Neuron (in vitro differentiated cells): Measurements from ENCODE around the gene TSC22D3.

Experiments
- H2AFZ ChIP-seq: one replicate; pipeline ENCODE4 v1.6.1; 2013; ENCODE audit warnings: low read depth, mild to moderate bottlenecking, inconsistent platforms, low read length, moderate library complexity
- H3K27me3 ChIP-seq: one replicate; pipeline ENCODE4 v1.6.1; 2013; ENCODE audit warnings: low read length; ENCODE audit not compliant: insufficient read depth
- H3K36me3 ChIP-seq: one replicate; pipeline ENCODE4 v1.6.1; 2013; ENCODE audit warnings: low read length; ENCODE audit not compliant: insufficient read depth
- H3K4me1 ChIP-seq: one replicate; pipeline ENCODE4 v1.6.1; 2013; ENCODE audit warnings: low read length; ENCODE audit not compliant: insufficient read depth
- H3K4me3 ChIP-seq: 2 replicates; pipeline ENCODE4 v1.5.1; 2013; ENCODE audit warnings: mild to moderate bottlenecking, low read length, moderate library complexity
- H3K9me3 ChIP-seq: one replicate; pipeline ENCODE4 v1.6.1; 2013; ENCODE audit warnings: low read length

The TSC22D3 gene

DNA sequence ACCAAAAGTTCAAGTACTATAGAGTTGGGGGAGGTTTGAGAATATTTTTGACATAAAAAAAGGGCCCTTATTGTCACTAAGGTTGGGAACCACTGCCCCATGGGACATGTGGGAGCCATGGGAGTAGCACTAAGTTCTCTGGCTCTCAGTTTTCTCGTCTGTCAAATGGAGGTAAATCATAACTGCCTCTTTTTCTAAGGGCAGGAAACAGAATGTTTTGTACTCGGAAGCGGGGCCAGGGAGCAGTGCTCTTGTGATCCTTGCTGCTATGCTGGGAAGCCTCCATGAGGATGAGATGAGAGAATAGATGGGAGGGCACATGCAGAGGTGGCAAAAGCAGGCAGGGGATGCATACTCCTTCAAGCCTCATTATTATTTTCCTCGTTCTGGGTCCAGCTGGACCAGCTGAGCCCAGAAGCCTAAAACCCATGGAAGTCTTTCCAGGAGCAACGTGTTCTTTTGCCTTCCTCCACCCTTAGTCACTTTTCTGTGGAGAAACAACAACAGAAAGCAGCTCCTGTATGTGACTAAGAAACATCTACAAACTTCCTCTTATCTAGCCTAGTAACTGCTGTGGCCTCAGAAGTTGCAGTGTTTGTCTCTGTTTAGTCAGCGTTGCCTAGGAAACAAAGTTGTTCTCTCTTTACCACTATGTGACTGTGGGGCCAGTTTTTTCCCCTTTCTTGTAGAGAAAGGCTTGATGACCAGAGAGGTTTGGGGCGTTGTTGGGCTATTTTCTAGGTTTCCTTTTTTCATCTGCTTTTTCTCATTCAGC, 64.8 kb downstream of the TSC22D3 start:
- H3K27me3 ChIP-seq: peaks cover 6% of the 10 kb centered on the region

GRCh38 chrX:107709266-107709806, 66.3 kb downstream of the TSC22D3 start:
- Histone ChIP-seq H3K4me1 (peaks cover 9% of the 10 kb centered on the region), H2AFZ (no peak overlapping the region), H3K4me3 (no peak overlapping the region), H3K27me3 (peaks cover 3% of the 10 kb centered on the region), H3K36me3 (no peaks in the 10 kb centered on the region), H3K9me3 (no peaks in the 10 kb centered on the region)

More for the DNA sequence above, 64.8 kb downstream of the TSC22D3 start:
- Histone ChIP-seq H2AFZ (no peak overlapping the region), H3K4me1 (peaks cover 11% of the 10 kb centered on the region), H3K9me3 (no peaks in the 10 kb centered on the region), H3K36me3 (no peaks in the 10 kb centered on the region), H3K4me3 (no peak overlapping the region)

GRCh38 chrX:107708762-107709161, 66.8 kb downstream of the TSC22D3 start:
- Histone ChIP-seq H3K36me3 (no peaks in the 10 kb centered on the region), H2AFZ (no peak overlapping the region), H3K27me3 (peaks cover 3% of the 10 kb centered on the region), H3K9me3 (no peaks in the 10 kb centered on the region), H3K4me1 (peaks cover 9% of the 10 kb centered on the region), H3K4me3 (no peak overlapping the region)

DNA sequence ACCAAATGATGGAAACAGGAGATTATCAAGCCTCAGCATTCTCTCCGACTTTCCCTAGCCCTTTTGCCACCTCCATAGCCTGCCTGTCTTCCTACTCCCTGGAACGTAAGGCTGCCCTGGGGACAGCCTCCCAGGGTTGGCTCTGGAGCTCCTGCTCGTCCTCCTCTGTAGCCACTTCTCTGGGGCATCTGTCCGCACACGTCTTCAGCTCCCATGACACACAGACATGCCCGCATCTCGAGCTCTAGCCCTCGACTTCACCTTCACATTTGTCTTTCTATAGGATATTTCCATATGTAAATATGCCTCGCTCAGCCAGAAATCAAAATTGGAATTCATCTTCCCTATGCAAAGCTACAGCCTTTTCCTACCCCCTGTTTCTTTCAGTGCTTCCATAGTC, 67.7 kb downstream of the TSC22D3 start:
- peaks cover 9% of the 10 kb centered on the region for H3K4me1 ChIP-seq
- no peak overlapping the region for H2AFZ ChIP-seq
- H3K27me3 ChIP-seq: peaks cover 3% of the 10 kb centered on the region
- H3K36me3 ChIP-seq: no peaks in the 10 kb centered on the region
- H3K4me3 ChIP-seq: no peak overlapping the region
- H3K9me3 ChIP-seq: no peaks in the 10 kb centered on the region

GRCh38 chrX:107706309-107706708, 69.3 kb downstream of the TSC22D3 start:
- no peaks in the 10 kb centered on the region for H3K36me3 ChIP-seq
- H3K9me3 ChIP-seq: no peaks in the 10 kb centered on the region
- no peak overlapping the region for H2AFZ ChIP-seq
- peaks cover 8% of the 10 kb centered on the region for H3K4me1 ChIP-seq
- peaks cover 5% of the 10 kb centered on the region for H3K27me3 ChIP-seq
- H3K4me3 ChIP-seq: no peak overlapping the region

DNA sequence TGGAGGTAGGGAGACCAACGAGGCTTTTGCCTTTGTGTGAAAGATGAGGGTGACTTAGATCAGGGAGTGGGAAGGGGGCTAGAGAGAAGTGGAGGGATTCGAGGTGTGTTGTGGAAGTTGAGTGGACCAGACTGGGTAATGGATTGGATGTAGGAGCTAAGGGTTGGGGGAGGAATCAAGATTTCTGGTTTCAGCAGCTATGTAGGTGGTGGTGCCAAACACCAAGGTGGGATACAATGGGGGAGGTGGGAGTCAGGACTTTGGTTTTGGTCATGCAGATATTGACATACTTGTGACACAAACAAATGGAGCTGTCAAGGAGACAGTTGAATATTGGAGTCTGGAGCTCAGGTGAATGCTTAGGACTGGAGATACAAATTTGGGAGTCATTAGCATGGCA, 71.0 kb downstream of the TSC22D3 start:
- Histone ChIP-seq H3K9me3 (no peaks in the 10 kb centered on the region), H3K4me1 (no peaks in the 10 kb centered on the region)

DNA sequence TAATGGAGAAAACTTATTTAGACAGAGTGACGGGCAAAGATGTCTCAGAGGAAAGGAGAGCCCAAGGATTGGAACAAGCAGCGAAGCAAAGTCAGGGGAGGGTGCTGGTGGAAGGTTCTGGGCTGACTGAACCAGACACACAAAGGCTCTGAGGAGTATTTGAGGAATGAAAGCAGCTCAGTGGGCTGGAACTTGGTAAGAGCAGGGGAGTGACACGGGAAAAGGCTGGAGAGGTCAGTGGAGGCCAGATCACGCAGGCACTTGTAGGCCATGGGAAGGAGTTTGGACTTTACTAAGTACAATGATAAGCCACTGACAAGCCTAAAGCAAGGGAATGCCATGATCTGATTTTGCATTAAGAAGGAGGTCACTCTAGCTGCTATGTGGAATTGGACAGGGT, 71.4 kb downstream of the TSC22D3 start:
- Histone ChIP-seq H3K27me3 (peaks cover 7% of the 10 kb centered on the region), H3K36me3 (no peaks in the 10 kb centered on the region), H2AFZ (no peak overlapping the region), H3K4me1 (no peaks in the 10 kb centered on the region), H3K9me3 (no peaks in the 10 kb centered on the region), H3K4me3 (no peak overlapping the region)

More for the DNA sequence above, 71.0 kb downstream of the TSC22D3 start:
- peaks cover 7% of the 10 kb centered on the region for H3K27me3 ChIP-seq
- H2AFZ ChIP-seq: no peak overlapping the region
- no peaks in the 10 kb centered on the region for H3K36me3 ChIP-seq
- no peak overlapping the region for H3K4me3 ChIP-seq

- H3K36me3 ChIP-seq: no peaks in the 10 kb centered on the region
- no peaks in the 10 kb centered on the region for H3K4me1 ChIP-seq
- no peaks in the 10 kb centered on the region for H3K9me3 ChIP-seq
- H3K4me3 ChIP-seq: no peak overlapping the region
- no peak overlapping the region for H2AFZ ChIP-seq
- peaks cover 5% of the 10 kb centered on the region for H3K27me3 ChIP-seq
Measured at GRCh38 chrX:107701493-107702121, 74.0 kb downstream of the TSC22D3 start.

GRCh38 chrX:107700790-107701189, 74.8 kb downstream of the TSC22D3 start:
- Histone ChIP-seq H3K27me3 (peaks cover 5% of the 10 kb centered on the region), H3K4me3 (no peak overlapping the region), H3K36me3 (no peaks in the 10 kb centered on the region)

DNA sequence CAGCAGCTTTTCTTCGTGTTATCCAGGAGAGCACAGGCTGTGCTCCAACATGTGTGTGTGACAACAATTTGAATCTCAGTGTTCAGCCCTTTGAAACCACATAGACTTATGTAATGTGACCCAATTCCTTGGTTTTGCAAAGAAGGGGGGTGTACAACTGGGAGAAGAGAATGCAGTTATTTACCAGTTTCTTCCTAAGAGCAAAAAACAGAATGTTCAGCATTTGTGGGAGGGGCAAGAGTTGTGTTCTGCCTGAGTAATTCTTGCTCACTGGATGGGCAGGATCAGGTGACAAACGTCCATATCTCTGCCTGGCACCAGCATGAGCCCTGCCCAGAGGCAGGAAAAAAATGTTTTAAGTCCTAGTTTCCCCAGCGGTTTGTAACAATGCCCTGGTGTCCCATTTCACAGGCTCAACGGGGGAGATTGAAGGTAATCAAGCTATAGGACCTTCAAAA, 75.2 kb downstream of the TSC22D3 start:
- Histone ChIP-seq H3K9me3 (no peaks in the 10 kb centered on the region), H3K4me3 (no peak overlapping the region), H3K27me3 (peaks cover 5% of the 10 kb centered on the region), H3K4me1 (no peaks in the 10 kb centered on the region), H3K36me3 (no peaks in the 10 kb centered on the region), H2AFZ (no peak overlapping the region)

More at GRCh38 chrX:107700790-107701189, 74.8 kb downstream of the TSC22D3 start:
- H3K4me1 ChIP-seq: no peaks in the 10 kb centered on the region
- H2AFZ ChIP-seq: no peak overlapping the region
- H3K9me3 ChIP-seq: no peaks in the 10 kb centered on the region

DNA sequence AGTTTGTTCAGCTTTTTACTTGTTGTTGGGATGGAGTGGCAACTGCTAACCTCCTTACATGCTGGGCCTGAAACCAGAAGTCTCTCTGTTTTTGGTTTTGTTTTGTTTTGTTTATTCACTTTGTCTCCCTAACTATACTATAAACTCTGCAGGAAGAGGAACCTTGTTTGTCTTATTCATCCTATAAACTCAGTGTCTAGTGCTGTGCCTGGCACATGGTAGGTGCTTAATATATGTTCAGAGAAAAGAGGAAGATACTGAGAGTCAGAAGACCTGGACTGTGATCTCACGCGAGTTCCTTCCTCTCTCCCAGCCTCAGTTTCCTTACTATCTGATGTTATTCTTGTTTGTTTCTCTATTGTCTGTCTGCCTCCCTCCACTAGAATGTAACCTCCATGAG, 76.0 kb downstream of the TSC22D3 start:
- Histone ChIP-seq H3K4me1 (no peaks in the 10 kb centered on the region), H3K4me3 (no peak overlapping the region), H3K36me3 (no peaks in the 10 kb centered on the region), H2AFZ (no peak overlapping the region), H3K27me3 (peaks cover 5% of the 10 kb centered on the region), H3K9me3 (no peaks in the 10 kb centered on the region)

DNA sequence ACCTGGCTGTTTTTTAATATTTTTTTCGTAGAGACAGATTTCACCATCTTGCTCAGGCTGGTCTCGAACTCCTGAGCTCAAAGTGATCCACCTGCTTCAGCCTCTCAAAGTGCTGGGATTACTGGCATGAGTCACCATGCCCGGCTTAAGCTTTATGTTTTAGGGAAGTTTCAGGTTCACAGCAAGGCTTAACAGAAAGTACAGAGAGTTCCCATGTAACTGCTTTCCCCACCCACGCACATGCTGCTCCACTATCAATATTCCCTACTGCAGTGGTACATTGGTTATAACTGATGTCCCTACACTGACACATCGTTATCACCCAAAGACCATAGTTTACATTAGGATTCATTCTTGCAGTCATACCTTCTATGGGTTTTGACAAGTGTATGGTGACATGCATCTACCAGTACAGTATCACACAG, 84.6 kb downstream of the TSC22D3 start:
- Histone ChIP-seq H3K9me3 (no peaks in the 10 kb centered on the region), H3K36me3 (no peaks in the 10 kb centered on the region), H3K4me1 (no peaks in the 10 kb centered on the region), H3K27me3 (no peaks in the 10 kb centered on the region), H2AFZ (no peak overlapping the region), H3K4me3 (no peak overlapping the region)

- Histone ChIP-seq H3K9me3 (no peaks in the 10 kb centered on the region), H2AFZ (no peak overlapping the region), H3K27me3 (no peaks in the 10 kb centered on the region), H3K36me3 (no peaks in the 10 kb centered on the region), H3K4me1 (no peaks in the 10 kb centered on the region), H3K4me3 (no peak overlapping the region)
Measured at GRCh38 chrX:107687445-107687844, 88.1 kb downstream of the TSC22D3 start.
